HG03025 (cell line): Measurements from ENCODE around the gene SLC35C1.
"Not testable (repeated sequence)": the region's sequence is repeated elsewhere in the genome, so short reads cannot be mapped to it uniquely, and the experiment has no call there.

Experiments used
- ATAC-seq: cut with Tn5 transposase; IDR thresholded peaks from one replicate; pipeline ENCODE4 v1.9.1; 2021; ENCODE audit warnings: mild to moderate bottlenecking, moderate library complexity; ENCODE audit not compliant: unreplicated experiment, low FRiP score

Gene SLC35C1

GRCh38 chr11:45809456-45810395 is 4.8 kb downstream of the SLC35C1 start:
- ATAC-seq: no peak

DNA sequence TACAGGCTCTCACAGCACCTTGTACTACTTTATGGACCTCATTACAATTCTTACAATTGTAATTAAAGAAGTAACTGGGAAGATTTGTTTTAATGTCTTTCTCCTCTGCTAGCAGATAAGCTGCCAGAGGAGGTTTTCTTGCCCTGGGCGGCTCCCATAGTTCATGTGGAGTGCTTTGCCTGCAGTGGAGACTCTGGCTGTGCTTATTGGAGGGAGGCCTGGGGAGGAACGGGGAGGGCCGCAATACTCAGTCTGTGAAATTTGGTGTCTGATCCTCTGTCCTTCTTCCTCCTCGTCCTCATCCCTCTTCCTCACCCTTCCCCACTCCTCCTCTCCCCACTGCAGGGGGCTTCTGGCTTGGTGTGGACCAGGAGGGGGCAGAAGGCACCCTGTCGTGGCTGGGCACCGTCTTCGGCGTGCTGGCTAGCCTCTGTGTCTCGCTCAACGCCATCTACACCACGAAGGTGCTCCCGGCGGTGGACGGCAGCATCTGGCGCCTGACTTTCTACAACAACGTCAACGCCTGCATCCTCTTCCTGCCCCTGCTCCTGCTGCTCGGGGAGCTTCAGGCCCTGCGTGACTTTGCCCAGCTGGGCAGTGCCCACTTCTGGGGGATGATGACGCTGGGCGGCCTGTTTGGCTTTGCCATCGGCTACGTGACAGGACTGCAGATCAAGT is 5.6 kb downstream of the SLC35C1 start:
- ATAC-seq: no peak

- ATAC-seq: no peak
Observed at GRCh38 chr11:45811109-45811435, 6.1 kb downstream of the SLC35C1 start.

GRCh38 chr11:45811571-45812290 is 6.8 kb downstream of the SLC35C1 start:
- ATAC-seq: no peak

- no peak for ATAC-seq
Observed at GRCh38 chr11:45812581-45813548, 7.9 kb downstream of the SLC35C1 start.

- no peak for ATAC-seq
Observed at GRCh38 chr11:45815747-45816146, 10.8 kb downstream of the SLC35C1 start.

DNA sequence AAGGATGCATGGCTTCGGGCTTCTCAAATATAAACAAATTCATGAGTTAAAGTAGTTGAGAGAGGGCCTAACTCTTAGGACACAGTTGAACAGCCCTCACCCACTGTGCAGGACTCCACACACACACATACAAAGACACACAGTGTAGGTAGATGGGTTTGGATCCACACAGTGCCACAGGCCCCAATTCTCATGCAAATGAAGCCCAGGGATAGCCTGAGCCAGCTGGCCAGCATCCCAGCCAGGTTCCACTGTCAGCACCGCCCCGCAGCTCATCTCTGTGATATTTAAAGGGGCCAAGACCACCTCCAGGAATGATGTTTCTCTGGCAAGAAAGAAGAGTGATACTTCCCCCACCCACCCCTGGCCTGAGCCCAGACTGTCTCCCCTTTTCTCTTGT is 11.7 kb downstream of the SLC35C1 start:
- no peak for ATAC-seq

GRCh38 chr11:45817191-45817590 is 12.2 kb downstream of the SLC35C1 start:
- no peak for ATAC-seq

DNA sequence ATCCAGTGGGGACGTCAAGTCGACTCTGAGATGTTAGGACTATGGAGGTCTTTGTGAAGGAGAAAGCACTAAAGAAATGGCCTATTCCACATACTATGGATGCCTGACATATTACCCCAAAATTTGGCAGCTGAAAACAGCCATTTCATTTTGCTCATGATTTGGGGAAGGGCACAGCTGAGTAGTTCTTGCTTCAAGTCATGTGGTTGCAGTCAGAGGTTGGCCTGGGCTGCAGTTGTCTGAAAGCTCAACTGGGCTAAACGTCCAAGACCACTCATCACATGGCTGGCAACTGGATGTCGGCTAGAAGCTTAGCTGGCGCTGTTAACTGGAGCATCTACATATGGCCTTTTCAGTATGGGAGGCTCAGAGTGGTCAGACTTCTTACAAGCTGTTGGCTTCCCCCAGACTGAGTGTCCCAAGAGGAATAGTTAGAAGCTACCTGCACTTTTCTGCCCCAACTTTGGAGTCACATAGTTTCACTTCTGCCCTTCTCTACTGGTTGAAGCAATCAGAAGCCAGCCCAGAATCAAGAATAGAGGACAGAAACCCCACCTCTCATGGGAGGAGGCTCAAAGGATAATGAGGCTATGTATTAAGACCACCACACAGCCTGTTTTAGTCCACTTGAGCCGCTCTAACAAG is 14.1 kb downstream of the SLC35C1 start:
- no peak for ATAC-seq

GRCh38 chr11:45820211-45820857 is 15.4 kb downstream of the SLC35C1 start:
- ATAC-seq: no peak

DNA sequence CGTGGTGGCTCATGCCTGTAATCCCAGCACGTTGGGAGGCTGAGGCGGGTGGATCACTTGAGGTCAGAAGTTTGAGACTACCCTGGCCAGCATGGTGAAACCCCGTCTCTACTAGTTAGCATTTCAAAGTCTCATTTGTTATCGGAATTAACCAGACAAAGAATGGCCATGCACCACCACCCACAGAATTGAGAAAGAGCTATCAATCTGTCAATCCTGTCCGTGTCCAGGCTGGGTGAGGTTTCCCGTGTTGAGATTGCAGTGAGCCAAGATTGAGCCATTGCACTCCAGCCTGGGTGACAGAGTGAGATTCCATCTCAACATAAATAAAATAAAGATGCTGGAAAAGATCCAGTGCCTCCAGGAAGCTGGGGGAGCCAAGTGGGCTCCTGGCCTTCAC is 21.5 kb downstream of the SLC35C1 start:
- not testable (repeated sequence) for ATAC-seq

DNA sequence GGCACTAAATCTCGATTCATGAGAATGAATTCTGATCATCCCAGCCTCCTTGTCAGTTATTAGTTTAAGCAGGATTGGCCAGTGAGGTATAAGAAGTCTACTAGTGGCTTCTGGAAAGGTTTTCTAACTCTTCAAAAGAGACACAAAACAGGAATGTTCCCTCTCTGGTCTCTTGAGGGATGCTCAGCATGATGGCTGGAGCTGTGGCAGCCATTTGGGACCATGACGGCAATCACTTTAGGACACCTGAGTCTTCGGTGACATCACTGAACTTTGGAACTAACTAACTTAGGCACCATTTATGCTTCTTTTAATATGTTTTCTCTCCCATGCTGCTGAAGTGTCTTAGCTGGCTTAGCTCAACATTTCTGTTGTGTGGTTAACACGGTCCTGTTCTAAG is 22.2 kb downstream of the SLC35C1 start:
- ATAC-seq: no peak

GRCh38 chr11:45828996-45829395 is 24.0 kb downstream of the SLC35C1 start:
- no peak for ATAC-seq

GRCh38 chr11:45830596-45830995 is 25.6 kb downstream of the SLC35C1 start:
- ATAC-seq: no peak

- ATAC-seq: no peak
Observed at GRCh38 chr11:45832811-45833441, 28.0 kb downstream of the SLC35C1 start.

DNA sequence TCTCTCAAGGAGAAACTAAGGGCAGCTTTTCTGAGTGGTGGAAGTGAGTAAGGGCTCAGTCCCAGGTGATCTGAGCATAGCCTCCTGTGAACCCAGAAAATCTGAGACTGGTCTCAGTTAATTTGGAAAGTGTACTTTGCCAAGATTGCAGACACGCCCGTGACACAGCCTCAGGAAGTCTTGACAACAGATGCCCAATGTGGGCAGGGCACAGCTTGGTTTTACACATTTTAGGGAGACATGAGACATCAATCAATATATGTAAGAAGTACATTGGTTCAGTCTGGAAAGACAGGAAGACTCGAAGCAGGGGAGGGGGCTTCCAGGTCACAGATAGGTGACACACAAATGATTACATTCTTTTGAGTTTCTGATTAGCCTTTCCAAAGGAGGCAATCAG is 28.8 kb downstream of the SLC35C1 start:
- ATAC-seq: no peak

- ATAC-seq: no peak
Observed at GRCh38 chr11:45834298-45834756, 29.4 kb downstream of the SLC35C1 start.

DNA sequence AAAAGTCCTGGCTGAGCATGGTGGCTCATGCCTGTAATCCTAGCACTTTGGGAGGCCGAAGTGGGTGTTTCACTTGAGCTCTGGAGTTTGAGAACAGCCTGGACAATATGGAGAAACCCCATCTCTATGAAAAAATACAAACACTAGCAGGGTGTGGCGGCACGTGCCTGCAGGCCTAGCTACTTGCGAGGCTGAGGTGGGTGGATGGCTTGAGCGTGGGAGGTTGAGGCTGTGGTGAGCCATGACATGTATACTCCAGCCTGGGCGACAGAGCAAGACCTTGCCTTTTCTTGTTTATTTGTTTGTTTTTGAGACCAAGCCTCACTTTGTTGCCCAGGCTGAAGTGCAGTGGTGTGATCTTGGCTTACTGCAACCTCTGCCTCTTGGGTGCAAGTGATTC is 34.3 kb downstream of the SLC35C1 start:
- ATAC-seq: no peak

DNA sequence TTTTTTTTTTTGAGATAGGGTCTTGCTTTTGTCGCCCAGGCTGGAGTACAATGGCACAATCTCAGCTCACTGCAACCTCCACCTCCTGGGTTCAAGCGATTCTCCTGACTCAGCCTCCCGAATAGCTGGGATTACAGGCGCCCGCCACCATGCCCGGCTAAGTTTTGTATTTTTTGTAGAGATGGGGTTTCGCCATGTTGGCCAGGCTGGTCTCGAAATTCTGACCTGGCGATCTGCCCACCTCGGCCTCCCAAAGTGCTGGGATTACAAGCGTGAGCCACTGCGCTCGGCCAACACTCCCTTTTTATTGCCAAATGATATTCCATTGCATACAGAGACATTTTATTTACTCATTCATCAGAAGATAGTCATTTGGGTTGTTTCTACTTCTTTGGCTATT is 35.3 kb downstream of the SLC35C1 start:
- not testable (repeated sequence) for ATAC-seq
